Neuronal stem cell (in vitro differentiated cells): Measurements from ENCODE around the gene TDRD9.

Source experiments
- DNase-seq: peaks from one replicate; pipeline ENCODE4 v3.0.0-alpha.2; 2013; ENCODE audit warnings: low spot score
- H2AFZ ChIP-seq: one replicate; pipeline ENCODE4 v1.6.1; 2013; ENCODE audit warnings: mild to moderate bottlenecking, low read length, inconsistent platforms
- H2AK5ac ChIP-seq: 2 replicates; pipeline ENCODE4 v1.6.1; 2013; ENCODE audit warnings: low read depth, mild to moderate bottlenecking, inconsistent platforms, low read length, moderate library complexity, mixed read lengths
- H2BK120ac ChIP-seq: 2 replicates; pipeline ENCODE4 v1.6.1; 2013; ENCODE audit warnings: low read depth, mild to moderate bottlenecking, inconsistent platforms, low read length, moderate library complexity, mixed read lengths
- H2BK12ac ChIP-seq: one replicate; pipeline ENCODE4 v1.6.1; 2013; ENCODE audit warnings: low read length, inconsistent platforms
- H2BK15ac ChIP-seq: 2 replicates; pipeline ENCODE4 v1.6.1; 2013; ENCODE audit warnings: mild to moderate bottlenecking, low read length, inconsistent platforms, mixed read lengths
- H2BK5ac ChIP-seq: one replicate; pipeline ENCODE4 v1.6.1; 2013; ENCODE audit warnings: inconsistent platforms, mild to moderate bottlenecking, low read length, moderate library complexity
- H3K14ac ChIP-seq: one replicate; pipeline ENCODE4 v1.6.1; 2013; ENCODE audit warnings: low read length, inconsistent platforms
- H3K18ac ChIP-seq: 2 replicates; pipeline ENCODE4 v1.6.1; 2013; ENCODE audit warnings: low read length, inconsistent platforms
- H3K23ac ChIP-seq: 2 replicates; pipeline ENCODE4 v1.6.1; 2013; ENCODE audit warnings: low read depth, mild to moderate bottlenecking, mixed read lengths, low read length, inconsistent platforms; ENCODE audit not compliant: poor library complexity
- H3K27ac ChIP-seq: replicated peaks from 3 replicates; pipeline ENCODE4 v1.5.1; 2013; ENCODE audit warnings: low read length, inconsistent platforms
- H3K27me3 ChIP-seq, 3 experiments: 2 replicates each; pipeline ENCODE4 v1.6.1; 2013; ENCODE audit warnings: low read length in 3 of 3, mild to moderate bottlenecking in 2 of 3, inconsistent platforms in 1 of 3, low read depth in 1 of 3, mixed read lengths in 1 of 3, moderate library complexity in 1 of 3; ENCODE audit not compliant: control insufficient read depth in 3 of 3, insufficient read depth in 3 of 3
- H3K36me3 ChIP-seq, 2 donors: replicated peaks in 1 of 2; 2 replicates each; pipeline ENCODE4 v1.6.1; 2013; ENCODE audit warnings: low read length in 2 of 2; ENCODE audit not compliant: control insufficient read depth in 2 of 2, insufficient read depth in 2 of 2
- H3K4ac ChIP-seq: 2 replicates; pipeline ENCODE4 v1.6.1; 2013; ENCODE audit warnings: inconsistent platforms, mild to moderate bottlenecking, low read length, moderate library complexity
- H3K4me1 ChIP-seq, 2 donors: 1 replicate in 1 of 2; 2 replicates in 1 of 2; pipeline ENCODE4 v1.6.1; 2013; ENCODE audit warnings: low read length in 2 of 2, low read depth in 1 of 2; ENCODE audit not compliant: control insufficient read depth in 2 of 2, insufficient read depth in 1 of 2
- H3K4me2 ChIP-seq: one replicate; pipeline ENCODE4 v1.6.1; 2013; ENCODE audit warnings: mild to moderate bottlenecking, low read length, inconsistent platforms; ENCODE audit not compliant: insufficient read depth, poor library complexity, severe bottlenecking
- H3K4me3 ChIP-seq, 2 donors: 2 replicates each; pipeline ENCODE4 v1.5.1; 2013; ENCODE audit warnings: low read length in 2 of 2, mild to moderate bottlenecking in 2 of 2, inconsistent platforms in 1 of 2, moderate library complexity in 1 of 2
- H3K79me1 ChIP-seq: one replicate; pipeline ENCODE4 v1.6.1; 2013; ENCODE audit warnings: low read depth, mild to moderate bottlenecking, inconsistent platforms, low read length, moderate library complexity
- H3K9ac ChIP-seq: one replicate; pipeline ENCODE4 v1.6.1; 2013; ENCODE audit warnings: mild to moderate bottlenecking, low read depth, low read length, inconsistent platforms; ENCODE audit not compliant: poor library complexity
- H3K9me3 ChIP-seq, 2 donors: replicated peaks in 1 of 2; 2 replicates each; pipeline versions ENCODE3 to v1.6.1; 2013; ENCODE audit warnings: low read length in 2 of 2, mild to moderate bottlenecking in 2 of 2, inconsistent platforms in 1 of 2, low read depth in 1 of 2, mixed read lengths in 1 of 2, moderate library complexity in 1 of 2; ENCODE audit not compliant: control insufficient read depth in 2 of 2, insufficient read depth in 1 of 2
- H4K8ac ChIP-seq: one replicate; pipeline ENCODE4 v1.6.1; 2013; ENCODE audit warnings: low read depth, mild to moderate bottlenecking, inconsistent platforms, low read length, moderate library complexity
- H4K91ac ChIP-seq: one replicate; pipeline ENCODE4 v1.6.1; 2013; ENCODE audit warnings: low read length, low read depth, mild to moderate bottlenecking, inconsistent platforms; ENCODE audit not compliant: poor library complexity
- WGBS, 2 donors: extraction: QIAGEN DNeasy Blood & Tissue Kit; methylation state at CpG; one replicate each; pipeline ENCODE4 v1.1.7; 2013; ENCODE audit warnings: missing lambda C conversion rate in 2 of 2, mixed read lengths in 1 of 2; ENCODE audit not compliant: insufficient read length in 2 of 2, insufficient replicate concordance in 1 of 2; ENCODE audit errors: extremely low coverage in 2 of 2; 5-methylcytosine and 5-hydroxymethylcytosine counted together

Gene TDRD9

DNA sequence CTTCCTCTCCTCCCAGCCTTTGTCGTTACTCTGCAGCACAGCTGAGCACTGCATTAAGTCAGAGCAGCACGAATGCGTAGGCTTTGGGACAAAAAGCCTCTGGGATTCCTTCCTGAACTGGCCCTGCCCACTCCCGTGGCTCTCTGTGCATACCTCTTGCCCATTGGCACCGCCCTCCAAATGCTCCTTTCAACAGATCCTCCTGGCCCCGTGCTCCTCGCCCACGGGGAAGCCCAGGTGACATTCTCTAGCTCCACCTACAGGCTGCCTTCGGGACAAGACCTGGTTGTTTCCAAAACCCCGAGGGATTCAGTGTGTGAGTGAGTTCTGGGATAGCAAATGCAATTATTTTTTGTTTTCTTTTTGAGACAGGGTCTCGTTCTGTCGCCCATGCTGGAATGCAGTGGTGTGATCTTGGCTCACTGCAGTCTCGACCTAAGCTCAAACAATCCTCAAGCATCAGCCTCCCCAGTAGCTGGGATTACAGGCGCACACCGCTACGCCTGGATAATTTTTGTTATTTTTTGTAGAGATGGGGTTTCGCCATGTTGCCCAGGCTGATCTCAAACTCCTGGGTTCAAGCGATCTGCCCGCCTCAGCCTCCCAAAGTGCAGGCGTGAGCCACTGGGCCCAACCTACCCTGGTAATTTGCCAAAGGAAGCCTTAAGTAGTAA lies 17.9 kb upstream of the TDRD9 start:
- Histone ChIP-seq H3K4ac (no peak overlapping the region), H3K9me3 (peaks cover 0 to 2% of the 10 kb centered on the region in 2 donors), H2AFZ (peak overlapping the region; percentile 26), H3K14ac (no peak overlapping the region), H3K79me1 (peaks cover 2% of the 10 kb centered on the region), H3K9ac (peak overlapping the region; percentile 36), H3K4me2 (no peak overlapping the region), H3K4me3 (no peak overlapping the region), H3K23ac (no peak overlapping the region), H3K27me3 (no peaks in the 10 kb centered on the region), H3K4me1 (peaks cover 4 to 11% of the 10 kb centered on the region in 2 donors), H2BK5ac (no peak overlapping the region), H3K18ac (no peak overlapping the region), H2BK120ac (no peak overlapping the region), H3K36me3 (peaks cover 8 to 40% of the 10 kb centered on the region in 2 donors), H2AK5ac (no peak overlapping the region), H2BK12ac (no peak overlapping the region), H3K27ac (no peak overlapping the region), H2BK15ac (no peak overlapping the region), H4K8ac (no peak overlapping the region), H4K91ac (no peak overlapping the region)
- WGBS, 2 donors, result no CpG with 5 or more reads among the region's 20 CpGs
- DNase-seq, result peak; percentile 84

DNA sequence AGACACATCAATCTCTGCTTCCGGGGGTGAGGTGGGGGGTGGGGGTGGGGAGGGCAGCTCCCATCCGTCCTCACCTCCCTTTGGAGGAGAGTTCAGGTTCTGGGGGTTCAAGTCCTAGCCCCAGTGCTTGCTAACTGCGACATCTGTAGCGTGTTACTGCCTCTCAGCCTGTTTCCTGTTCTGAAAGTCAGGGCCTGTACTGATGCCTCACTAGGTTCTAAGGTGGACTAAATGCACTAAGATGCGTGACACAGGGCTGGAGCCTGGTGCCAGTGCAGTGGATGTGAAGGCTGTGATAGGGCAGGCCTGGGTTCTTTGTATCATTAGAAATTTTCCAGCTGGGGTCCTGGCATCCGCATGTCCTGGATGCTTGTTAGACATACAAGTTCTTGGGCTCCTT lies 17.3 kb upstream of the TDRD9 start:
- DNase-seq, result no peak
- Histone ChIP-seq H3K79me1 (peaks cover 2% of the 10 kb centered on the region), H3K4me2 (no peak overlapping the region), H4K91ac (no peak overlapping the region), H2BK15ac (no peak overlapping the region), H3K18ac (no peak overlapping the region), H3K23ac (no peak overlapping the region), H4K8ac (no peak overlapping the region), H2BK5ac (no peak overlapping the region), H2BK12ac (no peak overlapping the region), H3K4me1 (peaks cover 4 to 9% of the 10 kb centered on the region in 2 donors), H3K4ac (no peak overlapping the region), H3K9ac (no peak overlapping the region), H3K4me3 (no peak overlapping the region), H3K9me3 (peaks cover 0 to 2% of the 10 kb centered on the region in 2 donors), H2AFZ (no peak overlapping the region), H3K14ac (no peak overlapping the region), H3K27ac (no peak overlapping the region), H2BK120ac (no peak overlapping the region), H2AK5ac (no peak overlapping the region), H3K36me3 (peaks cover 11 to 46% of the 10 kb centered on the region in 2 donors), H3K27me3 (no peaks in the 10 kb centered on the region)
- WGBS, 2 donors, result no CpG with 5 or more reads among the region's 6 CpGs

DNA sequence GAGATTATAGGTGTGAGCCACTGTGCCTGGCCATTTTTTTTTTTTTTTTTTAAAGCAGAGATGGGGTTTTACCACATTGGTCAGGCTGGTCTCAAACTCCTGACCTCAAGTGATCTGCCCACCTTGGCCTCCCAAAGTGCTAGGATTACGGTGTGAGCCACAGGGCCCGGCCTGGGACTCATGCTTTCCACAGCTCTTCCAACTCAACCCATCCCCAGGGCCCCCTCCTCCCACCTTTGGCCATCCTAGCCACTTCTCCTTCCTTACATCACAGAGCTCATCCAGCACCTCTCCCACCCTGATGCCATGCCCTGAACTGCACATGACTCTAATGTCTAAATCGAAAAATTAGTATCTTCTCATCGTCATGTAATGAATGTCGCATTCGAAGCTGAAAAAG lies 12.6 kb upstream of the TDRD9 start:
- peaks cover 19 to 70% of the 10 kb centered on the region in 2 donors for H3K36me3 ChIP-seq
- H3K4me2 ChIP-seq, result no peak overlapping the region
- H4K91ac ChIP-seq, result no peak overlapping the region
- peaks cover 0 to under 1% of the 10 kb centered on the region in 2 donors for H3K4me1 ChIP-seq
- H2BK15ac ChIP-seq, result no peak overlapping the region
- H2BK12ac ChIP-seq, result no peak overlapping the region
- H3K4ac ChIP-seq, result no peak overlapping the region
- no peak overlapping the region for H3K9ac ChIP-seq
- H2AFZ ChIP-seq, result no peak overlapping the region
- H4K8ac ChIP-seq, result no peak overlapping the region
- no peaks in the 10 kb centered on the region for H3K9me3 ChIP-seq
- H3K14ac ChIP-seq, result no peak overlapping the region
- H3K27ac ChIP-seq, result no peak overlapping the region
- peaks cover 7% of the 10 kb centered on the region for H3K79me1 ChIP-seq
- H2AK5ac ChIP-seq, result no peak overlapping the region
- no peaks in the 10 kb centered on the region for H3K27me3 ChIP-seq
- H3K18ac ChIP-seq, result no peak overlapping the region
- WGBS, 2 donors, result no CpG with 5 or more reads among the region's 6 CpGs
- no peak for DNase-seq
- no peak overlapping the region for H2BK120ac ChIP-seq
- H3K4me3 ChIP-seq, result no peak overlapping the region
- H2BK5ac ChIP-seq, result no peak overlapping the region
- H3K23ac ChIP-seq, result no peak overlapping the region

DNA sequence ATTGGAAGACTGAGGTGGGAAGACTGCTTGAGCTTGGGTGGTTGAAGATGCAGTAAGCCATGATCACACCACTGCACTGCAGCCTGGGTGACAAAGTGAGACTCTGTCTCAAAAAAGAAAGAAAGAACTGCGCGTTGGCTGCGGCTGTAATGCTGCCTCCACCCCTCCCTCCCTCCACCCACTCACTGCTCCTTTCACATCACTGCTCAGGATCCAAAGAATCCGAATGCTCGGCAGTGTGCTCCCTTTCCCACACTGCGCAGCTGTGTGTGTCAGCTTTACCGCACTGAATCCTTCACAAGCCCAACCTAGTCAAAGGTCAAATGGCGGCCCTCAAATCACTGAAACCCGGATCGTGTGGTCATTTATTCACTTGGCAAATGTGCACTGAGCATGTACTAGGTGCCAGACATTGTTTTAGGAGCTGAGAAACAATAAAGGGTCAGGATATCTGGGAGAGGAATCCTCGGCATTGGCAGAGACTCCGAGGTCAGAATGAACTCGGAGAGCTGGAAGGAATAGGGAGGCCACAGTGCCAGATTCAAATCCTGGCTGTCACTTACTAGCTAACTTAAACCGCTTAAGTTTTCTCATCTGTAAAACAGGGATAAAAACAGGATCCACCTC lies 11.5 kb upstream of the TDRD9 start:
- Histone ChIP-seq H2BK15ac (no peak overlapping the region), H3K23ac (no peak overlapping the region), H2AK5ac (no peak overlapping the region), H3K4ac (no peak overlapping the region), H3K4me2 (no peak overlapping the region), H3K27me3 (no peaks in the 10 kb centered on the region), H2BK5ac (no peak overlapping the region), H3K18ac (no peak overlapping the region), H2BK120ac (no peak overlapping the region), H2AFZ (no peak overlapping the region), H2BK12ac (no peak overlapping the region), H4K91ac (no peak overlapping the region), H3K4me3 (no peak overlapping the region), H3K36me3 (peaks cover 19 to 63% of the 10 kb centered on the region in 2 donors), H3K9me3 (no peaks in the 10 kb centered on the region), H3K79me1 (peaks cover 13% of the 10 kb centered on the region), H4K8ac (peak overlapping the region; percentile 29), H3K27ac (no peak overlapping the region), H3K9ac (no peak overlapping the region), H3K4me1 (peaks cover 0 to 3% of the 10 kb centered on the region in 2 donors), H3K14ac (no peak overlapping the region)
- DNase-seq, result no peak
- no CpG with 5 or more reads among the region's 14 CpGs for WGBS, 2 donors
